ENCODE measurements around the gene NTSR1.

- TF ChIP-seq CTCF (IDR thresholded peaks at IDR 0.05), result no peak
- TF ChIP-seq EZH2 (IDR thresholded peaks at IDR 0.05; ENCODE audit: borderline replicate concordance, insufficient read depth, low read depth, low read length, poor library complexity, severe bottlenecking), result no peak
Measured at GRCh38 chr20:62763404-62763803, 54.8 kb downstream of the NTSR1 start.

Measured in B cell (primary cell).